GM18868 (cell line): Measurements from ENCODE around the gene RMI2.

Experiments
- ATAC-seq: cut with Tn5 transposase; IDR thresholded peaks from one replicate; pipeline ENCODE4 v1.9.1; 2021; ENCODE audit warnings: mild to moderate bottlenecking, moderate library complexity; ENCODE audit not compliant: unreplicated experiment

The RMI2 gene

GRCh38 chr16:11380836-11381235 is 35.6 kb downstream of the RMI2 start:
- ATAC-seq, result no peak

DNA sequence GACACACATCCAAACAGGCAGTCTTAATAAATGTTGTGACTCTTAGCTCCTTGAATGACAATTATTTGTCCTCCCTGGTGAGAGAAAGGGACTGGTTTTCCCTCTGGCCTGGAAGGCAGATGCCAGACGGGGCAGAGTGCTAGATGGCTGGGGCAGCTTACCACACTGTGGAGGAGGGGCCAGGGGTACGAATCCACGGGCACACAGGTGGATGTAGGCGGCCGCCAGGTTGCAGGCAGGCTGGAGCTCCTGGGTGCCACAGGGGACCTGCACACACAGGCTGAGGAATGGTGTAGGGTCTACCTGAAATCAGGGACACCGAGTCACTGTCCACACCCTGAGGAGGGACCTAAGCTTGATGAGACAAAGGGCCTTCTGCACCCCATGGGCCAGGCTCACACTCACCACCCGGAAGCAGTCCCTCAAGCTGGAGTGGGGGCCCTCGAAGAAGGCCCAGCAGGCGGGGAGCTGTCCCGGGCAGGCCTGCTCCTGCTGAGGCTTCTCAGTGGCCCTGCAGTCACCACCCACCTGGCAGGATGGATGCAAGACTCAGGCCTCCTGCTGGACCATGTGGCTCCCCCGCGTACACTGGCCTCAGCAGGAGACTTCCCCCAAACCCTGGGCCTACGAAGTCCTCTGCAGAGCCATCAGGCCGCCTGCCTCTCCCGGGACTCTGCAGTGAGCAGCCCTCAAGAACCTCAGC is 38.4 kb downstream of the RMI2 start:
- no peak for ATAC-seq

GRCh38 chr16:11384184-11384955 is 39.1 kb downstream of the RMI2 start:
- no peak for ATAC-seq

DNA sequence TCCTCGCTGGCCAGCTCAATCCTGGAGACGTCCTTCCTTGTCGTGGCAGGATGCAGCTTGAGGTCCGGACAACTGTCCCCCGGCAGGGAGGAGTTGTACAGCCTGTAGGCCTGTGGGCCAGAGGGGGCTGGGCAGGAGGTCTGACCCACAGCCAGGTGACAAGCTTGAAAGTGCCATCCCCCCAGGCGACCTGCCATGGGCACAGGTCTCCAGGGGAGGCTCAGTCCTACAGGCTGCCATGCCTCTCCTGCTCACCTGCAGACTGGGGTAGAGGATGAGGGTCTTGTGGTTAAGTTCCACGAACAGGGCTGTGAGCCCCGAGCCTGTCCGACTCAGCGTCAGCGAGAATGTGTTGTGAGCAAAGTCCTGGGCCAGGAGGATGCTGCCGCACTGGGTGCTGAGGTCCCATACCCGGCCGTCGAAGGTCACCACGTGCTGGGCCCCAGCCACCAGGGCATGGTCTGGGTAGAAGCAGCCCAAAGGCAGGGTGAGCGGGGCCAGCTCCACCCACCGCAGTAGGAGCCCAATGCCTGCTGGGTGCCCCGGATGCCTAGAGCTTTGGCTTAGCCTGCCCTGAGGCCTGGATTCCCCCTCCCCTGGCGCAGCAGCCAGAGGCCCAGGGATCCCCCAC is 39.8 kb downstream of the RMI2 start:
- no peak for ATAC-seq

- no peak for ATAC-seq
These were observed 40.9 kb downstream of the RMI2 start for GRCh38 chr16:11386054-11386680.

DNA sequence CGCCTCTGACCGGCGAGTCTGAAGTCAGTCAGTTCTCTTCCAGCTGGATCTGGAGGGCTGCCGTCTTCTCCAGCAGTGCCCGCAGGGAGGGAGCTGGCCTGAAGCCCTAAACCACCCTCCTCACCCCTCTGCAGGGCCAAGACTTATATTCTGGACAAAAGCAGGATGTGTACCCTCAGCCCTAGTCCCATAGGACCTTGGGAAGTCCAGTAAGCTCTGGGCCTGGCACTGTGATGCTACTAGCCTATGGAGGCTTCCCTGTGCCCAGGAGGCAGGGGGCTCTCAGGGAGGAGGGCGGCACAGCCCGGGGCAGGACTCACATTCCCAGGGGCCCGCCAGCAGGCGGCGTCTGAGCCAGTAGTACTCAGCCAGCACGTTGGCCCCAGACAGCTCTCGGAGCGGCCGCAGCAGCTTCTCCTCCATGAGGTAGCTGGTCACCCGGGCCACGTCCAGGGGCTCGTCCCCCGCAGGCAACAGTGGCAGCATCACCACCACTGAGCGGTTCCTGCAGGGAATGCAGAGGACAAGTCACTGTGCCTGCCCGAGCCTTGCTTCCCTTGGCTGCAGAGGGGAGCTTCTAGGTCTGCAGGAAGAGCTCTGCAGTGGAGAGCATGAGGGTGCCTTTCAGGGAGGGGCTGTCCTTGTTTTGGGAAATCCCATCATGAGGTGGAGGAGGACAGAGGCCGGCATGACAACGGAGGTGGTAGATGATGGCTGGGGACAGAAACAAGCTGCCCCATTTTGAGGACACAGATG is 41.7 kb downstream of the RMI2 start:
- ATAC-seq, result no peak

DNA sequence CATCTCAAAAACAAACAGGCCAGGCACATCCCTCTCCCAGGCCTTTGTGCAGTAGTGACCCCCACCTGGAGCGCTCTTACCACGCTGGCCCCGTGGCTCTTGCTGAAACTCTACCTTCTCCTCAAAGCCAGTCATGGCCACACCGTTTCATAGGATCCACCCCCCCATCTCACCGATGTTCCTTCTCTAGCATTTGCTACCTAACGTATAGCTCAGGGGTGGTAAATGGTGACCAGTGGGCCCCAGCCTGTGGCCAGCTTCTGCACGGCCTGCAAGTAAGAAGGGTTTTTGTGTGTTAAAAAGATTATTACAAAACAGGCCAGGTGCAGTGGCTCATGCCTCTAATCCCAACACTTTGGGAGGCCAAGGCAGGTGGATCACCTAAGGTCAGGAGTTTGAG is 43.8 kb downstream of the RMI2 start:
- no peak for ATAC-seq

- ATAC-seq, result no peak
These were observed 44.6 kb downstream of the RMI2 start for GRCh38 chr16:11389631-11390565.

- no peak for ATAC-seq
These were observed 45.6 kb downstream of the RMI2 start for GRCh38 chr16:11390573-11391495.

DNA sequence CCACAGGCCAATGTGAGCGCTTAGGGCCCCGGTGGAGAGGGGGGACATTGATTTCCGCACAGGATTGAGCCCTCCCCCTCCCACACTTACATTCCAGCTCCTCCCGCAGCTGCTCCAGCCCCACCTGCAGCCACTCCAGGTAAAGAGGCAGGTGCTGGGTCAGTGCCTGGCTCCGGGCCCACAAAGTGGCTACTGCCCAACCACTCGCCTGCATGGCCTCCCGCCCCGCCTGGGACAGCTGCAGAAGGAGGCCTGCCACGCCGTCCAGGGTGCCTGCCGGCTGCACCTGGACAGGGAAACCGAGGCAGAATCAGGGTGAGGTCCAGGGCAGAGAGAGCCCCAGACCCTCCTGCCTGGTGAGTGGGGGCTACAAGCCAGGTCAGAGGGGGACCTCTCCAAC is 46.3 kb downstream of the RMI2 start:
- no peak for ATAC-seq

GRCh38 chr16:11392041-11392581 is 46.9 kb downstream of the RMI2 start:
- no peak for ATAC-seq

DNA sequence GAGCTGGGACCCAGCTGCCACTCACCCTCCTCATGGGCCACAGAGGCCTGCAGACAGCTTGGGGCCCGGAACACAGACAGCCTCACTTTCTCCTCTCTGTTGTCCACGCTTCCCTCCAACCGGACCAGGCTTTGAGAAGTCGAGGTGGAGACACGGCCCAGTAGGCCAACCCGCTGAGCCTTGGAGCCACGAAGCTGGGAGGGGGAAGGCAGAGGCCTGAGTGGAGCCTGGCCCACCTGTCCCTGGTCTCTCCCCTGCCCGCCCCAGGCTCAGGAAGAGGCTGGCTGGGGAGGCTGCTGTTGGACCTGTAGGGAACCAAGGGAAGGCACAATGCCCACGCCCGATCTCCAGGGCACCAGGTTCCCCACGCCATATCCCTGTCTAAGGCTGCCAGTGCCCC is 48.1 kb downstream of the RMI2 start:
- ATAC-seq, result no peak

- no peak for ATAC-seq
These were observed 48.8 kb downstream of the RMI2 start for GRCh38 chr16:11393861-11394592.

DNA sequence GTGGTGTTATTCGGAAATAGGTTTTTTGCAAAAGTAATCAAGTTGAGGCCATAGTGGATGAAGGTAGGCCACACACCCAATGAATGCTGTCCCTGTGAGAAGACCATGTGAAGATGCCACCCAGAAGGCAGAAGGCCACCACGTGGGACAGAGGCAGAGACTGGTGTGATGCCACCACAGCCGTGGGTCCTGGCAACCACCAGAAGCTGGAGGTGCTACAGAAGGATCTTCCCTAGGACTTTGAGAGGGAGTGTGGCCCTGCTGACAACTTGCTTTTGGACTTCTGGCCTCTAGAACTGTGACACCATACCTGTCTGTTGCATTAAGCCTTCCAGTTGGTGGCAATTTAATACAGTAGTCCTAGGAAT is 49.3 kb downstream of the RMI2 start:
- ATAC-seq, result no peak

GRCh38 chr16:11395008-11395948 is 50.0 kb downstream of the RMI2 start:
- no peak for ATAC-seq

- no peak for ATAC-seq
These were observed 50.6 kb downstream of the RMI2 start for GRCh38 chr16:11395949-11396240.
